ENCODE measurements around the gene SMURF1.

The SMURF1 gene

GRCh38 chr7:98981701-98982100 lies 162.2 kb downstream of the SMURF1 start:
- DNase-seq: no peak

GRCh38 chr7:98978672-98979071 lies 165.2 kb downstream of the SMURF1 start:
- DNase-seq: no peak
